AG09319 (cell line): ENCODE data around the gene MRM2.

Experiments used
- DNase-seq: peaks from one replicate; pipeline ENCODE4 v3.0.0-alpha.2; 2010; ENCODE audit warnings: low read depth; ENCODE audit errors: extremely low read depth
- TF ChIP-seq, protein P1 (sequence below): IDR thresholded peaks from 2 replicates; pipeline ENCODE4 v1.5.1; 2011; ENCODE audit warnings: low read depth, mild to moderate bottlenecking, inconsistent platforms, low read length, moderate library complexity

The MRM2 gene

DNA sequence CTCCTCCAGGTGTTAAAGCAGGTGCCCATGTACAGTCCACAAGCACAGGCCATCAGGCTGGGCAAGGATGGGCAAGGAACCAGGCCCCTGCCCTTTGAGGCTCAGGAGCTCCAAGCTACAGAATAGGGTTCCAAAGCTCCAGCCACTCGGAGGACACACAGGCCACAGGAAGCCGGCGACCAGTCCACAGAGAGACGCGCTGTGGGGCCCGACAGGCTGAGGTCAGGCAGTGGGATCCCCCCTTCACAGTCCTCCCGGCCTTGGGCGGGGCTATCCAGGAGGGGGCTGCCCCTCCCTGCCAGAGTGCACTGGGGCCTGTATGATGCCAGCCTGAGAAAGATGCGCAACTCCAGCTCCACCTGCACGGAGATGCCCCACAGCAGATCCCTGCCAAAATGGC lies 43.2 kb downstream of the MRM2 start:
- DNase-seq, result no peak
- TF ChIP-seq, protein P1, sequence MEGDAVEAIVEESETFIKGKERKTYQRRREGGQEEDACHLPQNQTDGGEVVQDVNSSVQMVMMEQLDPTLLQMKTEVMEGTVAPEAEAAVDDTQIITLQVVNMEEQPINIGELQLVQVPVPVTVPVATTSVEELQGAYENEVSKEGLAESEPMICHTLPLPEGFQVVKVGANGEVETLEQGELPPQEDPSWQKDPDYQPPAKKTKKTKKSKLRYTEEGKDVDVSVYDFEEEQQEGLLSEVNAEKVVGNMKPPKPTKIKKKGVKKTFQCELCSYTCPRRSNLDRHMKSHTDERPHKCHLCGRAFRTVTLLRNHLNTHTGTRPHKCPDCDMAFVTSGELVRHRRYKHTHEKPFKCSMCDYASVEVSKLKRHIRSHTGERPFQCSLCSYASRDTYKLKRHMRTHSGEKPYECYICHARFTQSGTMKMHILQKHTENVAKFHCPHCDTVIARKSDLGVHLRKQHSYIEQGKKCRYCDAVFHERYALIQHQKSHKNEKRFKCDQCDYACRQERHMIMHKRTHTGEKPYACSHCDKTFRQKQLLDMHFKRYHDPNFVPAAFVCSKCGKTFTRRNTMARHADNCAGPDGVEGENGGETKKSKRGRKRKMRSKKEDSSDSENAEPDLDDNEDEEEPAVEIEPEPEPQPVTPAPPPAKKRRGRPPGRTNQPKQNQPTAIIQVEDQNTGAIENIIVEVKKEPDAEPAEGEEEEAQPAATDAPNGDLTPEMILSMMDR, result no peak

DNA sequence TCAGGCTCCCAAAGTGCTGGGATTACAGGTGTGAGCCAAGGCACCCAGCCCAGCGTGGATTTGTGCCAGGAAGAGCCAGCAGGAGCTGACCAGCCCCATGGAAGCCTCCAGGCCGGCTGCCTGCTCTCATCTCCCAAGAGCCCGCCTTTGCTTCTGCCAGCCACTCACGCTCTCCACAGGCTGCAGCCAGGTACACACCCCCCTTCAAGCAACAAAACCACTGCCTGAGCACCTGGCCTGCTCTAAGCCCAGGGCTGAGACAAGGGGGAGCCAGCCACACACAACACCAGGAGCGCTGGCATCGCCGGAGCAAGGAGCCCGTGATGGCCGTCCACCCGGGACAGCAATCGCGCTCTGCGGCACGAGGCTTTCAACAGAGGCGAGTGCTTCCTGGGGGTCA lies 43.8 kb downstream of the MRM2 start:
- no peak for DNase-seq
- TF ChIP-seq, protein P1, result no peak

DNA sequence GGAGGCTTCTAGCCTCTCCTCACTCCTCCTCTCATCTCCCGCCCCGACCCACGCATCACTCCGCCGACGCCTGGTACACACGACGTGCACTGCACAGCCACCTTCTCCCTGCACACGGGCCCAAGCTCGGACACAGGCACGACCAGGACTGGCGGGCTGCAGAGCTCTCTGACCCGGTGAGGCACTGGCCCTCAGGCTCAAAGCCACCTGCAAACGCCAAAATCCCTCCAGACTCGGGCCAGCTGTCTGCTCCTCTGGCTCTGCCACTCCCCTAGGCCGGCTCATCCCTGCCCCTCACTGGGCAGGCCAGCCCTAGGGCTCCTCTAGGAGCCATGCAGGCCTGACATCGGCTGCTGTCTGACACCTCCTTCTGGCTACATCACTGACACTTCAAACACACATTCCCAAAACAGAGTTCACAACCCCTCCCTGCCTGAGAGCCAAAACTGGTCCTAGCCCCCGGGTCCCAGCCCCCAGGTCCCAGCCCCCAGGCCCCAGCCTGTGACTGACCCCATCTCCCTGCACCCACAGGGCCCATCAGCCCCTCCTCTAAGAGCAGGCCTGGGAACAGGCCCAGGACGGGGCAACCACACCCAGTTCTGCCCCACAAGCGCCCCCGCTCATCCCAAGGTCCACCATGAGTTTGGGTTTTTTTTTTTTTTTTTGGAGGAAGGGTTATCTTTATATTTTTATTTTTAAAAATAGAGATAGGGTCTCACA lies 44.4 kb downstream of the MRM2 start:
- DNase-seq, result no peak
- TF ChIP-seq, protein P1, result no peak

DNA sequence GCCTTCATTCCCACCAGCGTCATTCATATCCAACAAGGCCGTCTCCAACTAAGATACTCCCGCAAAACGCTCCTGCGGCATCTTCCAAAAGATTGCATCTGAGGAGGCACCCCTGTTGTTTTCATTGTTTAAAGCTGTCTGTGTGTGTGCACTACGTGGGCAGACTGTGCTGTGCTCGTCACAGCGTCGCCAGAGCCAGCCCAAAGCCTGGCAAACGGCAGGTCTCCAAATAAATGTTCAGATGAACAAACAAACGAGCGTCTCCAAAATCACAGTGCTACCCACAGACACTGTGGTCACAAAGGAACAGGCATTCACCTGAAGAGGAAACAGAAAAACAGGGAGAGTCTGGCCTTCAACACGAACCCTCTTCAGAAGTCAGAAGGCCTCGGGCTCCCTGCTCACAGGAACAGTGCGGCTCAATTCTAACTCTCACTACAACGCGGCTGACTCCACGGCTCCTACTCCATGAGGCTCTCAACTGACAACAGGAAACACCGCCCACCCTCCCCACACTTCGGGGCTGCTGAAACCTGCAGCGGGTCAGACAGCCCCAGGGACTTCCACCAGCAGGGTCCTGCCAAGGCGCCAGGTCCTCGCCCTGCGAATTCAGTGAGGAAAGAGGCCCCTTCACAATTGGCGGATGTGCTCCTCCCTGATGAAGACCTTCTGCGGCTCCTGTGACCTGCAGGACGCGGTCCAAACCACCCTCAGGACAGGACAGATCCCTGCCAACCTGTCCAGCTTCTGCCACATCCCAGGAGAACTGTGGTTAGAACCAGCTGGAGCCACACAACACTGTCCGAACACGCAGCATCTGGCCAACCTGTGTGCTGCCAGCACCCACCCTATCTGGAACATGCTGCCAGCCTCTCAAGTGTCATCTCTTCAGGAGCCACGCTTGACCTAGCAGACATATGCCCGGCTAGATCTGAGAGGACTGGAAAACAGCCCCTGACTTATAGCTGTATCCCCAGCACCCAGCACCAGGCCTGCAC lies 45.3 kb downstream of the MRM2 start:
- TF ChIP-seq, protein P1, result no peak
- no peak for DNase-seq

DNA sequence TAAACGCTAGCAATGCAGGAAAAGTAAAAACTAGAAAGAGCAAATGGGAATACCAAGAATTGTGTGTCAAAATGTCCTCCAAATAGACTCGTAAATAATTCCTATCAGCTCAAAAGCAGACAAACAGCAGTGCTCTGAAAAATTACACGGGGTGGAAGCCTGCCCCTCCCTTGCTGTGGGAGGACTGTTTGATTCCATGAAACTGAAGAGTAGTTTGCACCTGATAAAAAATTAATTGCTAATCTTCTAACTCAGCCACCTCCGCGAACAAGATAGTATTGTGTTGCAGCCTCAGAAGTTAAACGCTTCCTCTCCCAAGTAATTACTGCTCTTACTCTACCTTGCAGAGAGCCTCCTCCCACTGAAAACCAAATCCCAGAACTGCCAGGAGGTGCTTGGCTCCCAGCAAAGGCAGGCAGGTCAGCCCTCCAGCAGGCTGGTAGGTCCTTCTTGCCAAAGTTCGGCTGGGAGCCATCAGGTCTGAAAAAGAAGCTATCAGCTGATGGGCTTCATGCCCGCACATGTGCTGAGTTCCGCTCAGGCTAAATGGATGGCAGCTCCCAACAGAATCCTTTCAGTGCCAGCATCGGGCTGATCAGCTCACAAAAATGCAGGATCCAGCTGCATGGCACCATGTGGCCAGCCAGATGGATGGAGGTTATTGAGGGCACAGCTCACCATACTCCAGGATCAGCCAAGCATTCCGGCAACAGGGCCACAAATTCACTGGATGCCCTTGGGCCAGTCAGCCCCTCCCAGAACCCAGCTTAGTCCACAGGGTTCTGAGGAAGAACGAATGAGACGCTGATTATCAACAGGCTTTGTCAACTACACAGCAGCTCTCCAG lies 46.4 kb downstream of the MRM2 start:
- no peak for DNase-seq
- TF ChIP-seq, protein P1, result no peak

DNA sequence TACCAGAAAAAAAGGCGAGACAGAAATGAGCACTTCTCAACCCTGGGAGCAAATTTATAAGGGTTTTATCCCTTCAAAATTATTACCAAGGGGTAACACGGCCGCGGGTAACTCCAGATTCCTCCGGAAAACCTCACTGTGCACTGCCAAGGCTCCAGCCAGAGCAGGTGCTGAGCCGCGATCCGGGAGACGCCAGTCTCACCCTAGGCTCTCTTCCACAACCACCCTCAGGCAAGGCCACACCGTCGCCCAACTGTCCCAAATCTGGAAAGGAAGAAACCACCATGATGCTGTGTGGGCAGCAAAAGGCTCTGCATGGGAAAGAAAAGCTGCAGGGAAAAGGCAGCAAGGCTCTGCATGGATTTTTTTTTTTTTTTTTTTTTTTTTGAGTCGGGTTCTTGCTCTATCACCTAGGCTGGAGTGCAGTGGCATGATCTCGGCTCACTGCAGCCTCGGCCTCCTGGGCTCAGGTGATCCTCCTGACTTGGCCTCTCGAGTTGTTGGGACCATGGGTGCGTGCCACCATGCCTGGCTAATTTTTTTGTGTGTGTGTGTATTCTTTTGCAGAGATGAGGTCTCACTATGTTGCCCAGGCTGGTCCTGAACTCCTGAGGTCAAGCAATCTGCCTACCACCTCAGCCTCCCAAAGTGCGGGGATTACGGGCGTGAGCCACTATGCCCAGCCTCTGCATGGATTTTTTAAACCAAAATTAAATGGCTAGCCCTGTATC lies 48.3 kb downstream of the MRM2 start:
- DNase-seq, result no peak

More for the DNA sequence above, 48.3 kb downstream of the MRM2 start:
- TF ChIP-seq, protein P1, result no peak
